GM12878 (cell line): ENCODE measurements around the gene ZNF451. TPM values are rescaled to one million over a fixed set of nuclear protein-coding genes. Genes with fewer than 3 reads are reported as not detected.

Source experiments
- ATAC-seq: fragments of 200-7000 bp; cut with Tn5 transposase; 3 replicates; pipeline ENCODE4 v1.9.1; 2020; ENCODE audit warnings: mild to moderate bottlenecking, moderate library complexity
- BruUV-seq: library from RNA; stranded (reverse); fragments of 400-500 nt; replicated peaks from 2 replicates; lab custom pipeline; 2021; lab: Mats Ljungman, UMichigan
- CTCF ChIA-PET: fragments of 300-600 bp; sonication (Branson Sonifier 250); formaldehyde crosslinking; extraction: SDS; loops from one replicate; lab custom pipeline; 2021; ENCODE audit warnings: inconsistent platforms; lab: Yijun Ruan, JAX
- POLR2A ChIA-PET: fragments of 350-600 bp; formaldehyde crosslinking; extraction: SDS; loops from one replicate; lab custom pipeline; 2021; ENCODE audit warnings: inconsistent platforms; lab: Charles Lee
- RAD21 ChIA-PET: fragments of 300-600 bp; sonication (Branson Sonifier 250); formaldehyde crosslinking; loops from one replicate; lab custom pipeline; 2023; ENCODE audit warnings: antibody characterized with exemption; ENCODE audit not compliant: unreplicated experiment; lab: Charles Lee
- SMC1A ChIA-PET: fragments of 300-600 bp; sonication (Branson Sonifier 250); formaldehyde crosslinking; loops from one replicate; lab custom pipeline; 2023; ENCODE audit not compliant: unreplicated experiment, uncharacterized antibody; lab: Charles Lee
- DNase-seq: peaks from one replicate; pipeline ENCODE4 v3.0.0-alpha.2; 2011; ENCODE audit warnings: low read depth, low spot score
- FAIRE-seq: peaks from 3 replicates; lab custom pipeline; 2011; peaks lifted over from hg19 to GRCh38; lab: Jason Lieb, UNC
- H2AFZ ChIP-seq: 2 replicates; pipeline ENCODE4 v1.6.0; 2011; ENCODE audit warnings: low read depth, low read length, control low read depth; ENCODE audit not compliant: control insufficient read depth
- H3K27ac ChIP-seq: 2 replicates; pipeline ENCODE4 v1.5.1; 2011; ENCODE audit warnings: control low read depth; ENCODE audit not compliant: control insufficient read depth, insufficient read depth
- H3K27me3 ChIP-seq, 2 experiments: replicated peaks in 1 of 2; 2 replicates each; pipeline versions ENCODE4 v1.6.0 to v1.6.1; 2011; ENCODE audit warnings: low read length in 1 of 2; ENCODE audit not compliant: control insufficient read depth in 2 of 2, insufficient read depth in 2 of 2
- H3K36me3 ChIP-seq, 2 experiments: 2 replicates each; pipeline ENCODE4 v1.5.1; 2011; ENCODE audit warnings: low read length in 1 of 2; ENCODE audit not compliant: control insufficient read depth in 2 of 2, insufficient read depth in 2 of 2
- H3K4me1 ChIP-seq: 2 replicates; pipeline ENCODE4 v1.6.1; 2011; ENCODE audit warnings: mild to moderate bottlenecking, low read length, moderate library complexity, mixed read lengths; ENCODE audit not compliant: control insufficient read depth, insufficient read depth
- H3K4me2 ChIP-seq: 2 replicates; pipeline ENCODE4 v1.6.0; 2011; ENCODE audit warnings: control low read depth; ENCODE audit not compliant: control insufficient read depth, insufficient read depth
- H3K4me3 ChIP-seq: fragments of 200-600 bp; sonication (generic); 2 replicates; pipeline ENCODE4 v1.5.1; 2016
- H3K79me2 ChIP-seq: 2 replicates; pipeline ENCODE4 v1.6.0; 2011; ENCODE audit warnings: low read length; ENCODE audit not compliant: control insufficient read depth, insufficient read depth
- H3K9ac ChIP-seq: 2 replicates; pipeline ENCODE4 v1.8.0; 2011; ENCODE audit warnings: low read length, control low read depth, mixed read lengths; ENCODE audit not compliant: control insufficient read depth, insufficient read depth
- H3K9me3 ChIP-seq: replicated peaks from 3 replicates; pipeline ENCODE4 v1.5.1; 2011; ENCODE audit warnings: mild to moderate bottlenecking, low read length; ENCODE audit not compliant: control insufficient read depth, insufficient read depth
- H4K20me1 ChIP-seq: 2 replicates; pipeline ENCODE4 v1.6.0; 2011; ENCODE audit not compliant: control insufficient read depth, insufficient read depth
- BRCA1 ChIP-seq: IDR thresholded peaks from 2 replicates; pipeline ENCODE4 v1.6.1; 2011; ENCODE audit warnings: low read depth, low read length, improper control_type of control experiment
- CBFB ChIP-seq: IDR thresholded peaks from 2 replicates; pipeline ENCODE4 v1.6.1; 2016; ENCODE audit warnings: antibody characterized with exemption, low read depth
- CBX5 ChIP-seq: sonication (generic); IDR thresholded peaks from 2 replicates; pipeline ENCODE4 v1.6.1; 2016; ENCODE audit warnings: low read depth, moderate library complexity, mild to moderate bottlenecking, inconsistent platforms
- ETV6 ChIP-seq, 2 experiments: fragments of 450-650 bp in 1 of 2; IDR thresholded peaks in 1 of 2; conservative IDR thresholded peaks in 1 of 2; 2 replicates each; pipeline ENCODE4 v1.6.1; 2014; ENCODE audit warnings: antibody characterized with exemption in 1 of 2, borderline replicate concordance in 1 of 2, low read depth in 1 of 2, mild to moderate bottlenecking in 1 of 2, moderate library complexity in 1 of 2
- EZH2 ChIP-seq: IDR thresholded peaks from 2 replicates; pipeline ENCODE4 v1.6.1; 2012; ENCODE audit warnings: low read depth, mild to moderate bottlenecking, control low read depth, inconsistent platforms, low read length, borderline replicate concordance; ENCODE audit not compliant: control insufficient read depth
- KDM1A ChIP-seq: fragments of 200-600 bp; sonication (generic); IDR thresholded peaks from 2 replicates; pipeline ENCODE4 v1.6.1; 2016; ENCODE audit warnings: borderline replicate concordance
- MTA2 ChIP-seq: fragments of 450-650 bp; IDR thresholded peaks from 2 replicates; pipeline ENCODE4 v1.6.1; 2016; ENCODE audit warnings: low read depth, mild to moderate bottlenecking, moderate library complexity
- MTA3 ChIP-seq: IDR thresholded peaks from 2 replicates; pipeline ENCODE4 v1.6.1; 2012; ENCODE audit warnings: low read length, inconsistent platforms, borderline replicate concordance
- RFX5 ChIP-seq: IDR thresholded peaks from 2 replicates; pipeline ENCODE4 v1.6.1; 2011; ENCODE audit warnings: low read depth, low read length, improper control_type of control experiment
- ZNF207 ChIP-seq: fragments of 450-650 bp; IDR thresholded peaks from 2 replicates; pipeline ENCODE4 v1.6.1; 2014; ENCODE audit warnings: antibody characterized with exemption, mild to moderate bottlenecking, borderline replicate concordance
- WGBS: methylation state at CpG from one replicate; pipeline ENCODE4 v1.1.6; 2016; ENCODE audit warnings: low lambda C conversion rate; ENCODE audit not compliant: insufficient replicate concordance, insufficient coverage; ENCODE audit errors: missing lambda C conversion rate; 5-methylcytosine and 5-hydroxymethylcytosine counted together
- in situ Hi-C: fragments of 300-500 bp; cut with MboI; formaldehyde crosslinking; loops from 9 replicates; pipeline ENCODE4 v1.14.3; 2018; ENCODE audit warnings: mixed read lengths
- intact Hi-C: fragments of 100-400 bp; cut with micrococcal nuclease; formaldehyde crosslinking; loops from one replicate; pipeline ENCODE4 v1.14.2; 2022; ENCODE audit not compliant: unreplicated experiment
- polyA plus RNA-seq, 11 experiments: library from polyadenylated mRNA; depleted of rRNA in 4 of 11; unstranded in 6 of 11; stranded (reverse) in 5 of 11; fragments of >200 nt; fragmentation: Nextera tagmentation in 4 of 11; fragmentation: Illumina TruSeq in 1 of 11; extraction: Ambion mirVana in 4 of 11; extraction: Trizol in 1 of 11; gene quantifications; 1 replicate in 1 of 11; 2 replicates in 10 of 11; pipeline versions ENCODE4 v1.2.1 to v1.2.3, GENCODE V29; 2011 to 2016; ENCODE audit warnings: inconsistent platforms in 2 of 11, missing spikeins in 2 of 11, low read depth in 1 of 11
- total RNA-seq, 4 experiments: library from RNA; depleted of rRNA in 3 of 4; stranded (reverse); fragments of >200 nt in 3 of 4; fragmentation: Illumina TruSeq in 1 of 4; extraction: Trizol in 1 of 4; gene quantifications; 2 replicates each; pipeline versions ENCODE4 v1.2.1 to v1.2.3, GENCODE V29; 2013 to 2021
- TF ChIP-seq, protein P1 (sequence below): fragments of 450-650 bp; IDR thresholded peaks from 2 replicates; pipeline ENCODE4 v1.6.1; 2016; ENCODE audit warnings: mild to moderate bottlenecking

Gene ZNF451
- total and polyA plus RNA-seq, 10 of the 15 experiments (the other 5 are each of a cell fraction or from before 2014, with no cell fraction given): 6.5 to 44.4 (median 23.8) TPM

DNA sequence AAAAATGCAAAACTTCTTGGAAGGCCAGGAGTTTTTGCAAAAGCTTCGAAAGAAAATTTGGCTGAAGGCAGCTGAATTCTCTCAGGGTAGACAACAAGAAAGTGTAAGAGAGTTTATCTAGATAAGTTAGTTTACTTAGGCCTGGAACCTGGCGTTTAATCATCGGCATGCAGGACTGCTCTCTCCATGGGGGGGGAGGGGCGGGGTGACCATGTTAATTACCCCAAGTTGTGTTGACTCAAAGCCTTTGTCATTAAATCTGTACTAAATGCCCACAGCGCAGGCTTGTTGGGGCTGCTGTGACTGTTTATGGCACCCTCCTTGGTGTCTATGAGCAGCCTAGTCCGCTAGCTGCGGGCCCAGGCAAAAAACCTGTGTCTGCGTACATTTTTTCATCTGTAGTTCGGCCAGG lies 20.1 kb upstream of the ZNF451 start:
- no peaks in the 10 kb centered on the region for H3K79me2 ChIP-seq
- DNase-seq (no peak), ATAC-seq (no peak), FAIRE-seq (no peak)
- no peaks in the 10 kb centered on the region for H3K27me3 ChIP-seq
- no peaks in the 10 kb centered on the region for H3K4me1 ChIP-seq
- no peak overlapping the region for H3K9ac ChIP-seq
- BruUV-seq: no TSS peak
- SMC1A ChIA-PET: no interaction called here
- RAD21 ChIA-PET: no interaction called here
- peaks cover 0 to 15% of the 10 kb centered on the region in 2 experiments; a peak in 1 of 4 replicates for H3K36me3 ChIP-seq
- no peak overlapping the region for H3K27ac ChIP-seq
- intact Hi-C loops (no loop called here), in situ Hi-C loops (no loop called here)
- TF ChIP-seq MTA2 (no peak), MTA3 (no peak), EZH2 (no peak), ETV6 (conservative IDR thresholded peaks at IDR 0.05 in 1 of 2, IDR thresholded peaks at IDR 0.05 in 1 of 2; ENCODE audit: borderline replicate concordance in 1 of 2, low read depth in 1 of 2) (no peak), CBX5 (no peak), CBFB (no peak), ZNF207 (no peak), BRCA1 (no peak), KDM1A (no peak), RFX5 (no peak)
- TF ChIP-seq, protein P1, sequence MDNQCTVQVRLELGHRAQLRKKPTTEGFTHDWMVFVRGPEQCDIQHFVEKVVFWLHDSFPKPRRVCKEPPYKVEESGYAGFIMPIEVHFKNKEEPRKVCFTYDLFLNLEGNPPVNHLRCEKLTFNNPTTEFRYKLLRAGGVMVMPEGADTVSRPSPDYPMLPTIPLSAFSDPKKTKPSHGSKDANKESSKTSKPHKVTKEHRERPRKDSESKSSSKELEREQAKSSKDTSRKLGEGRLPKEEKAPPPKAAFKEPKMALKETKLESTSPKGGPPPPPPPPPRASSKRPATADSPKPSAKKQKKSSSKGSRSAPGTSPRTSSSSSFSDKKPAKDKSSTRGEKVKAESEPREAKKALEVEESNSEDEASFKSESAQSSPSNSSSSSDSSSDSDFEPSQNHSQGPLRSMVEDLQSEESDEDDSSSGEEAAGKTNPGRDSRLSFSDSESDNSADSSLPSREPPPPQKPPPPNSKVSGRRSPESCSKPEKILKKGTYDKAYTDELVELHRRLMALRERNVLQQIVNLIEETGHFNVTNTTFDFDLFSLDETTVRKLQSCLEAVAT: no peak
- CTCF ChIA-PET: no interaction called here
- no peak overlapping the region for H3K4me2 ChIP-seq
- POLR2A ChIA-PET: no interaction called here
- no peak overlapping the region for H2AFZ ChIP-seq
- no peaks in the 10 kb centered on the region for H4K20me1 ChIP-seq
- no peaks in the 10 kb centered on the region for H3K9me3 ChIP-seq
- WGBS: 96% methylated on average over 9 of the region's 9 CpGs
- H3K4me3 ChIP-seq: no peak overlapping the region
